SK-N-SH (cell line): ENCODE data around the gene TEAD1. TPM values are rescaled to one million over a fixed set of nuclear protein-coding genes. Genes with fewer than 3 reads are reported as not detected.

Experiments used
- CTCF ChIA-PET: fragments of 300-600, 350-600 bp; formaldehyde crosslinking; extraction: SDS; loops from one replicate; lab custom pipeline; 2021; lab: Yijun Ruan, JAX
- POLR2A ChIA-PET: fragments of 350-600 bp; sonication (Branson Sonifier 250); formaldehyde crosslinking; extraction: SDS; loops from one replicate; lab custom pipeline; 2020; ENCODE audit warnings: antibody characterized with exemption, inconsistent platforms; lab: Yijun Ruan, JAX
- DNase-seq: peaks from one replicate; pipeline ENCODE4 v3.0.0; 2012
- H2AFZ ChIP-seq: fragments of 200-600 bp; sonication (generic); 2 replicates; pipeline ENCODE4 v1.8.1; 2016; ENCODE audit warnings: antibody characterized with exemption, mild to moderate bottlenecking, low read depth
- H3F3A ChIP-seq: fragments of 200-600 bp; sonication (generic); replicated peaks from 2 replicates; pipeline ENCODE3; 2016; ENCODE audit warnings: antibody characterized with exemption, mild to moderate bottlenecking; ENCODE audit not compliant: insufficient read depth
- H3K27ac ChIP-seq, 2 experiments: fragments of 200-500 bp in 1 of 2; fragments of 200-600 bp in 1 of 2; sonication (Bioruptor generic) in 1 of 2; sonication (generic), shearing (Covaris generic) in 1 of 2; 2 replicates each; pipeline versions ENCODE4 v1.5.1 to v1.6.1; 2014 to 2016; ENCODE audit warnings: low read depth in 2 of 2, inconsistent platforms in 1 of 2, low read length in 1 of 2, mild to moderate bottlenecking in 1 of 2, mixed read lengths in 1 of 2
- H3K27me3 ChIP-seq: fragments of 200-600 bp; sonication (generic), shearing (Covaris generic); 2 replicates; pipeline ENCODE4 v1.6.1; 2016; ENCODE audit warnings: mixed run types; ENCODE audit not compliant: insufficient read depth
- H3K36me3 ChIP-seq, 2 experiments: fragments of 200-500 bp in 1 of 2; fragments of 200-600 bp in 1 of 2; sonication (Bioruptor generic) in 1 of 2; sonication (generic) in 1 of 2; replicated peaks in 1 of 2; 2 replicates each; pipeline versions ENCODE3 to v1.5.1; 2014 to 2016; ENCODE audit warnings: low read length in 1 of 2, mild to moderate bottlenecking in 1 of 2; ENCODE audit not compliant: insufficient read depth in 2 of 2, control insufficient read depth in 1 of 2
- H3K4me1 ChIP-seq, 2 experiments: fragments of 200-500 bp in 1 of 2; fragments of 200-600 bp in 1 of 2; sonication (Bioruptor generic) in 1 of 2; sonication (generic), shearing (Covaris generic) in 1 of 2; 2 replicates each; pipeline versions ENCODE4 v1.5.1 to v1.6.1; 2014 to 2016; ENCODE audit warnings: low read depth in 1 of 2, low read length in 1 of 2, mixed run types in 1 of 2; ENCODE audit not compliant: insufficient read depth in 2 of 2, control insufficient read depth in 1 of 2
- H3K4me2 ChIP-seq: fragments of 200-600 bp; sonication (generic), shearing (Covaris generic); 2 replicates; pipeline ENCODE4 v1.6.1; 2017; ENCODE audit warnings: mixed run types
- H3K4me3 ChIP-seq, 2 experiments: fragments of 200-500 bp in 1 of 2; fragments of 200-600 bp in 1 of 2; sonication (Bioruptor generic) in 1 of 2; sonication (generic), shearing (Covaris generic) in 1 of 2; 2 replicates each; pipeline versions ENCODE4 v1.5.1 to v1.8.1; 2014 to 2016; ENCODE audit warnings: low read depth in 2 of 2, inconsistent platforms in 1 of 2, low read length in 1 of 2, mild to moderate bottlenecking in 1 of 2, mixed read lengths in 1 of 2, moderate library complexity in 1 of 2
- H3K79me2 ChIP-seq: fragments of 200-600 bp; sonication (generic); 2 replicates; pipeline ENCODE4 v1.8.1; 2017; ENCODE audit warnings: mild to moderate bottlenecking; ENCODE audit not compliant: insufficient read depth
- H3K9ac ChIP-seq: fragments of 200-600 bp; sonication (generic); 2 replicates; pipeline ENCODE4 v1.6.1; 2017; ENCODE audit warnings: mixed run types
- H3K9me2 ChIP-seq: fragments of 200-600 bp; sonication (generic); 2 replicates; pipeline ENCODE4 v1.6.1; 2017; ENCODE audit warnings: mixed run types
- H3K9me3 ChIP-seq: fragments of 200-600 bp; sonication (generic); 2 replicates; pipeline ENCODE4 v1.6.1; 2017; ENCODE audit warnings: mixed run types, mild to moderate bottlenecking, moderate library complexity
- H4K20me1 ChIP-seq: fragments of 200-600 bp; sonication (generic); 2 replicates; pipeline ENCODE4 v1.6.1; 2017; ENCODE audit warnings: mild to moderate bottlenecking, mixed run types; ENCODE audit not compliant: insufficient read depth
- CHD2 ChIP-seq: fragments of 150-350 bp; IDR thresholded peaks from 2 replicates; pipeline ENCODE4 v1.6.1; 2018; ENCODE audit warnings: low read length; ENCODE audit not compliant: partially characterized antibody
- CTCF ChIP-seq: fragments of 200-600 bp; sonication (generic); IDR thresholded peaks from 2 replicates; pipeline ENCODE4 v1.6.1; 2017; ENCODE audit warnings: antibody characterized with exemption, mild to moderate bottlenecking, moderate library complexity
- EP300 ChIP-seq, 2 experiments: IDR thresholded peaks; 2 replicates each; pipeline versions ENCODE4 v1.4.0 to v1.6.1; 2012; ENCODE audit warnings: borderline replicate concordance in 1 of 2, low read depth in 1 of 2, low read length in 1 of 2
- GATA2 ChIP-seq: sonication (generic); formaldehyde crosslinking; IDR thresholded peaks from 2 replicates; pipeline ENCODE4 v1.5.0; 2020; ENCODE audit warnings: mild to moderate bottlenecking, missing genetic modification reagents
- IRF3 ChIP-seq: fragments of 150-350 bp; IDR thresholded peaks from 2 replicates; pipeline ENCODE4 v1.6.1; 2016; ENCODE audit warnings: mild to moderate bottlenecking, low read depth, low read length
- JUND ChIP-seq: IDR thresholded peaks from 2 replicates; pipeline ENCODE4 v1.4.0; 2012
- MAX ChIP-seq: IDR thresholded peaks from 2 replicates; pipeline ENCODE4 v1.4.0; 2012; ENCODE audit warnings: low read depth
- MEF2A ChIP-seq: IDR thresholded peaks from 2 replicates; pipeline ENCODE4 v1.4.0; 2012; ENCODE audit warnings: low read depth, borderline replicate concordance
- NFIC ChIP-seq: IDR thresholded peaks from 2 replicates; pipeline ENCODE4 v1.4.0; 2012; ENCODE audit warnings: borderline replicate concordance
- NRF1 ChIP-seq: IDR thresholded peaks from 2 replicates; pipeline ENCODE4 v1.6.1; 2012; ENCODE audit warnings: low read depth, mild to moderate bottlenecking, low read length
- PBX3 ChIP-seq: IDR thresholded peaks from 2 replicates; pipeline ENCODE4; 2012
- POLR2AphosphoS5 ChIP-seq: IDR thresholded peaks from 2 replicates; pipeline ENCODE4 v1.6.1; 2012; ENCODE audit warnings: low read depth, low read length
- RCOR1 ChIP-seq: fragments of 150-350 bp; IDR thresholded peaks from 2 replicates; pipeline ENCODE4 v1.6.1; 2017; ENCODE audit warnings: antibody characterized with exemption, low read length
- WGBS: methylation state at CpG from one replicate; pipeline ENCODE4 v1.1.6; 2017; ENCODE audit warnings: low lambda C conversion rate; 5-methylcytosine and 5-hydroxymethylcytosine counted together
- polyA plus RNA-seq, 3 experiments: library from polyadenylated mRNA; depleted of rRNA; stranded (reverse); fragments of >200 nt; gene quantifications; 2 replicates each; pipeline ENCODE4 v1.2.3, GENCODE V29; 2012

The TEAD1 gene
- polyA plus RNA-seq, 1 of the 3 experiments (the other 2 are of a cell fraction) = 31.2 TPM

GRCh38 chr11:12687740-12688139 lies 13.5 kb downstream of the TEAD1 start:
- Histone ChIP-seq H2AFZ (no peak overlapping the region), H3K79me2 (peaks cover 99% of the 10 kb centered on the region), H3K9me3 (no peaks in the 10 kb centered on the region), H4K20me1 (no peaks in the 10 kb centered on the region), H3K9me2 (no peaks in the 10 kb centered on the region), H3F3A (peaks cover 61% of the 10 kb centered on the region), H3K36me3 (peaks cover 0 to 3% of the 10 kb centered on the region in 2 experiments), H3K27me3 (no peaks in the 10 kb centered on the region), H3K4me3 (no peak overlapping the region), H3K4me1 (peaks cover 62 to 84% of the 10 kb centered on the region in 2 experiments), H3K9ac (no peak overlapping the region), H3K4me2 (peak overlapping the region; percentile 73; the same call in 1 of the 2 replicates), H3K27ac (peak overlapping the region in 1 of 2 experiments; percentile 100; a peak in 2 of 4 replicates)
- ChIA-PET POLR2A (no interaction called here), CTCF (no interaction called here)
- TF ChIP-seq NRF1 (no peak), JUND (no peak), POLR2AphosphoS5 (no peak)
- DNase-seq = no peak
- 100% methylated on average over 3 of the region's 3 CpGs for whole genome bisulfite sequencing

- CTCF ChIA-PET = interaction anchor here (0.6 kb wide), 1 partner anchor 194 kb away, joined by 3 read pairs; no protein-coding TSS in a partner anchor
- Histone ChIP-seq H3K79me2 (peaks cover 89% of the 10 kb centered on the region), H3K9me3 (no peaks in the 10 kb centered on the region), H3K27ac (peak overlapping the region; percentile 43 to 100), H3K4me3 (no peak overlapping the region), H3K4me2 (peak overlapping the region; percentile 73), H3K9me2 (no peaks in the 10 kb centered on the region), H3K27me3 (no peaks in the 10 kb centered on the region), H2AFZ (no peak overlapping the region), H3K9ac (peak overlapping the region; percentile 10; the same call in 1 of the 2 replicates), H4K20me1 (no peaks in the 10 kb centered on the region), H3F3A (peaks cover 70% of the 10 kb centered on the region), H3K4me1 (peaks cover 75 to 86% of the 10 kb centered on the region in 2 experiments), H3K36me3 (peaks cover 0 to 3% of the 10 kb centered on the region in 2 experiments)
- POLR2A ChIA-PET = no interaction called here
- TF ChIP-seq EP300 (IDR thresholded peaks at IDR 0.05; ENCODE audit: borderline replicate concordance in 1 of 2, low read depth in 1 of 2, low read length in 1 of 2) (no peak), NFIC (no peak), CTCF (no peak), MAX (no peak), CHD2 (no peak), POLR2AphosphoS5 (no peak), MEF2A (no peak), IRF3 (no peak), JUND (no peak), RCOR1 (no peak), PBX3 (no peak), GATA2 (CRISPR knock-in tag) (no peak), NRF1 (no peak)
- no peak for DNase-seq
- WGBS = 73% methylated on average over 3 of the region's 3 CpGs
Observed at GRCh38 chr11:12689029-12689755, 15.0 kb downstream of the TEAD1 start.
